BJ (cell line): ENCODE measurements around the gene C20orf202. TPM values are rescaled to one million over a fixed set of nuclear protein-coding genes. Genes with fewer than 3 reads are reported as not detected.

Source experiments
- CTCF ChIA-PET: fragments of 350-600 bp; formaldehyde crosslinking; extraction: SDS; loops from one replicate; lab custom pipeline; 2021; ENCODE audit warnings: antibody characterized with exemption, inconsistent platforms; lab: Yijun Ruan, JAX
- POLR2A ChIA-PET: fragments of 300-600 bp; sonication (Branson Sonifier 250); formaldehyde crosslinking; extraction: SDS; loops from one replicate; lab custom pipeline; 2021; ENCODE audit warnings: antibody characterized with exemption; lab: Charles Lee
- DNase-seq: peaks from one replicate; pipeline ENCODE4 v3.0.0-alpha.2; 2011; ENCODE audit warnings: low read depth
- H3K27me3 ChIP-seq: 2 replicates; pipeline ENCODE4 v1.6.0; 2011; ENCODE audit warnings: low read length; ENCODE audit not compliant: control insufficient read depth, insufficient read depth
- H3K36me3 ChIP-seq: 2 replicates; pipeline ENCODE4 v1.5.1; 2011; ENCODE audit warnings: low read length; ENCODE audit not compliant: control insufficient read depth, insufficient read depth
- H3K4me3 ChIP-seq: 2 replicates; pipeline ENCODE4 v1.5.1; 2011; ENCODE audit warnings: low read depth, mild to moderate bottlenecking, control low read depth, low read length
- polyA plus RNA-seq: library from polyadenylated mRNA; depleted of rRNA; stranded (reverse); fragments of >200 nt; gene quantifications from 2 replicates; pipeline ENCODE4 v1.2.3, GENCODE V29; 2011
- TF ChIP-seq, protein P1 (sequence below): IDR thresholded peaks from 2 replicates; pipeline ENCODE4 v1.5.1; 2011; ENCODE audit warnings: low read depth, mild to moderate bottlenecking, control low read depth, inconsistent platforms, low read length, moderate library complexity; ENCODE audit not compliant: insufficient read depth

Gene C20orf202
- polyA plus RNA-seq, 1 experiment: not detected

DNA sequence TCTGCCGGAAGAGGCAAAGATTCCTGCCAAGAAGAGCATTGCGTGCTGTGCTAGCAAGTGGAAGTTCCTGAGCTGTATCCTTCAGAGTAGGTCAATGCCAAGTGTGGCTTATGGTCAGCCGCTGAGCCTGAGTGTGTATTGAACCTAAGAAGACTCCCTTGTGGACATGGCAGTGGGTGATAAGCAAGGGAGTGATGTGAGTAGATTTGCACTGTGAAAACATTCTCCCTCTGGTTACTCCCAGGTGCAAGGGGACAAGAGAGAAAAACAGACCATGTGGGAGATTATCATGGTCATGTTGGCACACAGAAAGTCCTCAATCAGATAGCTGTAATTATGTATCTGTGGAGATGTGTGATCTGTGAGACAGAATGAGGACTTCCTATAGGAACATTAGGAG lies 12.4 kb upstream of the C20orf202 start:
- H3K36me3 ChIP-seq: no peaks in the 10 kb centered on the region
- CTCF ChIA-PET: interaction anchor here (1.6 kb wide), 1 partner anchor 21 kb away, joined by 3 read pairs; no protein-coding TSS in a partner anchor
- peaks cover 20% of the 10 kb centered on the region for H3K27me3 ChIP-seq
- no peak overlapping the region for H3K4me3 ChIP-seq
- POLR2A ChIA-PET: no interaction called here
- DNase-seq: no peak
- TF ChIP-seq, protein P1, sequence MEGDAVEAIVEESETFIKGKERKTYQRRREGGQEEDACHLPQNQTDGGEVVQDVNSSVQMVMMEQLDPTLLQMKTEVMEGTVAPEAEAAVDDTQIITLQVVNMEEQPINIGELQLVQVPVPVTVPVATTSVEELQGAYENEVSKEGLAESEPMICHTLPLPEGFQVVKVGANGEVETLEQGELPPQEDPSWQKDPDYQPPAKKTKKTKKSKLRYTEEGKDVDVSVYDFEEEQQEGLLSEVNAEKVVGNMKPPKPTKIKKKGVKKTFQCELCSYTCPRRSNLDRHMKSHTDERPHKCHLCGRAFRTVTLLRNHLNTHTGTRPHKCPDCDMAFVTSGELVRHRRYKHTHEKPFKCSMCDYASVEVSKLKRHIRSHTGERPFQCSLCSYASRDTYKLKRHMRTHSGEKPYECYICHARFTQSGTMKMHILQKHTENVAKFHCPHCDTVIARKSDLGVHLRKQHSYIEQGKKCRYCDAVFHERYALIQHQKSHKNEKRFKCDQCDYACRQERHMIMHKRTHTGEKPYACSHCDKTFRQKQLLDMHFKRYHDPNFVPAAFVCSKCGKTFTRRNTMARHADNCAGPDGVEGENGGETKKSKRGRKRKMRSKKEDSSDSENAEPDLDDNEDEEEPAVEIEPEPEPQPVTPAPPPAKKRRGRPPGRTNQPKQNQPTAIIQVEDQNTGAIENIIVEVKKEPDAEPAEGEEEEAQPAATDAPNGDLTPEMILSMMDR: no peak

DNA sequence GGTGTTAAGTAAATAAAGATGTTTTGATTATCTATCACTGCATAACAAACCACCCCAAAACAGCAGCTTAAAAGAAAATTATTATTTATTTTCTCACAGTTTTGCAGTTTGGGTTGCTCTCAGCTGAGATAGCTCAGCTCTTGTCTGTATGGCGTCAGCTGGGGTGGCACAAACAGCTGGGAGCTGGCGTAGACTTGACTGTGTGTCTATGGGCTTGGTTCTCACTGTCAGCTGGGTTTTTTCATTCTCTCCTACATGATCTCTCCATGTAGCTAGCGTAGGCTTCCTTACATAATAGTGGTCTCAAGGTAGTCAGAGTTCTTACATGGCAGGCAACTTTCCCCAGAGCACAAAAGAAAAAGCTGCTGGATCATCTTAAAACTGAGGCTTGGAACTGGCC lies 12.0 kb upstream of the C20orf202 start:
- ChIA-PET CTCF (interaction anchor here (1.6 kb wide), 1 partner anchor 21 kb away, joined by 3 read pairs; no protein-coding TSS in a partner anchor), POLR2A (no interaction called here)
- DNase-seq: no peak
- no peak overlapping the region for H3K4me3 ChIP-seq
- TF ChIP-seq, protein P1: no peak
- H3K36me3 ChIP-seq: no peaks in the 10 kb centered on the region
- peaks cover 19% of the 10 kb centered on the region for H3K27me3 ChIP-seq

DNA sequence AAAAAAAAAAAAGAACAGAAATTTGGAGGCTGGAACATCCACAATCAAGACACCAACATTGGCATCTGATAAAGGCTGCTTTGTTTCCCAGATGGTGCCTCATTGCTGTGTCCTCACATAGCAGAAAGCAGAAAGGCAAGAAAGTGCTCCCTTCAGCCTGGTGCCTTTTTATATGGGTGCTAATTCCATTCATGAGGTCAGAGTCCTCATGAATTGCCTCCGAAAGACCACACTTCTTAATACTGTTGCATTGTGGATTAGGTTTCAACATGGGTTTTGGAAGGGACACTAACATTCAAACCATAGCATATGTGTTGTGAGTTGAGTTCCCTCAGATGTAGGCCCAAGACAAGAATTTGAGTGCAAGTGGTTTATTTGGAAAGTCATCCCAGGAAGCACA lies 8.0 kb upstream of the C20orf202 start:
- Histone ChIP-seq H3K27me3 (peaks cover 16% of the 10 kb centered on the region), H3K36me3 (no peaks in the 10 kb centered on the region), H3K4me3 (no peak overlapping the region)
- ChIA-PET CTCF (no interaction called here), POLR2A (no interaction called here)
- no peak for DNase-seq
- TF ChIP-seq, protein P1: no peak

DNA sequence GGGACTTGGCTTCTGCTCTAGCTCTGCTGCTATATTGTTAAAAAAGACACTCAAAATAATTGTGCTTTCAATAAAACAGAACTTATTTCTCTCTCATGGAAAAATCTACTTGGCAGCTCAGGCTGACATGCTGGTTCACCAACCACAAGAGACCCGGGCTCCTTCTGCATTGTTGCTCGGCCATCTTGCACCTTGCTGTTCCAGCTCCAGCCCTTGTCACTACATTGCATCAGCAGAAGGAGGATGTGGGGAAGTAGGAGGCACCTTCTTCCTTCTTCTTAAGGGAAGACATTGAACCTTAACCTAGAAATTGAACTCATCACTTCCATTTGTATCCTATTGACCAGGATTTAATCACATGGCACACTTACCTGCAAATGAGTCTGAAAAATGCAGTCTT lies 6.6 kb upstream of the C20orf202 start:
- no peak for DNase-seq
- Histone ChIP-seq H3K27me3 (peaks cover 17% of the 10 kb centered on the region), H3K36me3 (no peaks in the 10 kb centered on the region), H3K4me3 (no peak overlapping the region)
- POLR2A ChIA-PET: no interaction called here
- TF ChIP-seq, protein P1: no peak
- CTCF ChIA-PET: interaction anchor here (0.6 to 1.2 kb wide), 3 partner anchors 16 to 47 kb away, joined by 3 to 4 read pairs (median 3); no protein-coding TSS in a partner anchor

DNA sequence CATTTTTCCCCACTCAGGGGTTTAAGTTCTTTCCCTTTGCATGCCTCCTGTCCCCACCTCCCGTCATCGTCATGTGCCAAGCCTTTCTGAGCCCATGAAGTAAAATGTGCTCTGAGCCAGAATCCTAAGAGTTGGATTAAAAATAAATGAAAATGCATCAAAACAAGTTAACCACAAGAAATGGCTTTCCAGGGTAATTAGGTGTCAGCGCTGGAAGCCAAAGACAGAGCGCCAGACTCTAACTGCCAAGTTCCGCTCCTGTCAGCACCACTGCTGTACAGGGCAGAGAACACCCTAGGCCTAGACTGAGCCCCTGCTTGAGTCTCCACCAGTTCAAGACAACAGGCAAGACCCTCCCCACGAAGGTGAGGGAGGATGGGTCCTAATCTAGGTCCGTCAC lies 5.5 kb upstream of the C20orf202 start:
- ChIA-PET POLR2A (no interaction called here), CTCF (interaction anchor here (0.5 kb wide), 1 partner anchor 85 kb away, joined by 4 read pairs; no protein-coding TSS in a partner anchor)
- Histone ChIP-seq H3K36me3 (no peaks in the 10 kb centered on the region), H3K27me3 (peaks cover 17% of the 10 kb centered on the region), H3K4me3 (no peak overlapping the region)
- TF ChIP-seq, protein P1: no peak
- DNase-seq: no peak
